SIG-M5 (cell line): ENCODE measurements around the gene ITGB5.
"Not testable (repeated sequence)": the region's sequence is repeated elsewhere in the genome, so short reads cannot be mapped to it uniquely, and the experiment has no call there.

ENCODE experiments used
- DNase-seq: peaks from one replicate; lab custom pipeline; 2025; lab: John Stamatoyannopoulos, UW

The ITGB5 gene

GRCh38 chr3:124814620-124815421 is 72.3 kb downstream of the ITGB5 start:
- DNase-seq: no peak

- no peak for DNase-seq
Observed at GRCh38 chr3:124813541-124813940, 73.6 kb downstream of the ITGB5 start.

GRCh38 chr3:124812291-124813265 is 74.6 kb downstream of the ITGB5 start:
- no peak for DNase-seq

GRCh38 chr3:124811436-124811835 is 75.7 kb downstream of the ITGB5 start:
- no peak for DNase-seq

- no peak for DNase-seq
Observed at GRCh38 chr3:124810970-124811369, 76.2 kb downstream of the ITGB5 start.

GRCh38 chr3:124809039-124809438 is 78.1 kb downstream of the ITGB5 start:
- DNase-seq: no peak

- DNase-seq: no peak
Observed at GRCh38 chr3:124805671-124806070, 81.5 kb downstream of the ITGB5 start.

- no peak for DNase-seq
Observed at GRCh38 chr3:124804875-124805274, 82.3 kb downstream of the ITGB5 start.

- DNase-seq: no peak
Observed at GRCh38 chr3:124802702-124803101, 84.5 kb downstream of the ITGB5 start.

GRCh38 chr3:124802061-124802698 is 85.0 kb downstream of the ITGB5 start:
- DNase-seq: no peak

- no peak for DNase-seq
Observed at GRCh38 chr3:124800511-124801258, 86.5 kb downstream of the ITGB5 start.

- DNase-seq: no peak
Observed at GRCh38 chr3:124800076-124800475, 87.1 kb downstream of the ITGB5 start.

- DNase-seq: no peak
Observed at GRCh38 chr3:124799676-124800075, 87.5 kb downstream of the ITGB5 start.

- no peak for DNase-seq
Observed at GRCh38 chr3:124797426-124797945, 89.7 kb downstream of the ITGB5 start.

GRCh38 chr3:124796477-124796876 is 90.7 kb downstream of the ITGB5 start:
- no peak for DNase-seq

GRCh38 chr3:124793054-124793739 is 94.0 kb downstream of the ITGB5 start:
- DNase-seq: no peak

- no peak for DNase-seq
Observed at GRCh38 chr3:124792341-124793040, 94.7 kb downstream of the ITGB5 start.

- DNase-seq: no peak
Observed at GRCh38 chr3:124791639-124792151, 95.5 kb downstream of the ITGB5 start.

GRCh38 chr3:124791142-124791541 is 96.0 kb downstream of the ITGB5 start:
- no peak for DNase-seq

GRCh38 chr3:124789103-124789502 is 98.1 kb downstream of the ITGB5 start:
- DNase-seq: not testable (repeated sequence)
